A673 (cell line): ENCODE measurements around the gene PRM2. TPM values are rescaled to one million over a fixed set of nuclear protein-coding genes. Genes with fewer than 3 reads are reported as not detected.

Experiments used
- BruUV-seq: library from RNA; stranded (reverse); fragments of 400-500 nt; replicated peaks from 2 replicates; lab custom pipeline; 2021; lab: Mats Ljungman, UMichigan
- CTCF ChIA-PET: fragments of 300-600 bp; sonication (Branson Sonifier 250); formaldehyde crosslinking; loops from one replicate; lab custom pipeline; 2022; ENCODE audit warnings: antibody characterized with exemption; lab: Charles Lee
- POLR2A ChIA-PET: fragments of 300-600 bp; sonication (Branson Sonifier 250); formaldehyde crosslinking; loops from one replicate; lab custom pipeline; 2022; ENCODE audit warnings: antibody characterized with exemption; ENCODE audit not compliant: low non-redundant PET; lab: Charles Lee
- DNase-seq: peaks from one replicate; pipeline ENCODE4 v3.0.0-alpha.2; 2015; ENCODE audit warnings: low spot score
- H3K27ac ChIP-seq: fragments of 200-600 bp; sonication (generic); 2 replicates; pipeline ENCODE4 v1.5.1; 2016; ENCODE audit warnings: mixed run types, low read depth, mild to moderate bottlenecking, mixed read lengths, antibody characterized with exemption, low read length; ENCODE audit not compliant: poor library complexity, severe bottlenecking
- H3K27me3 ChIP-seq: fragments of 200-600 bp; sonication (generic); replicated peaks from 2 replicates; pipeline ENCODE4 v1.6.1; 2017; ENCODE audit warnings: mixed run types, low read depth, mild to moderate bottlenecking, mixed read lengths, antibody characterized with exemption, low read length; ENCODE audit not compliant: insufficient read depth, poor library complexity
- H3K36me3 ChIP-seq: fragments of 200-600 bp; sonication (generic); 2 replicates; pipeline ENCODE4 v1.6.1; 2016; ENCODE audit warnings: mixed run types, mild to moderate bottlenecking, mixed read lengths, antibody characterized with exemption, low read length; ENCODE audit not compliant: insufficient read depth, poor library complexity, severe bottlenecking
- H3K4me1 ChIP-seq: fragments of 200-600 bp; sonication (generic); 2 replicates; pipeline ENCODE4 v1.6.1; 2017; ENCODE audit warnings: mixed run types, mild to moderate bottlenecking, mixed read lengths, antibody characterized with exemption, low read length; ENCODE audit not compliant: insufficient read depth, poor library complexity, severe bottlenecking
- H3K4me3 ChIP-seq: fragments of 200-600 bp; sonication (generic); 2 replicates; pipeline ENCODE4 v1.5.1; 2016; ENCODE audit warnings: low read depth, mixed run types, mild to moderate bottlenecking, mixed read lengths, low read length; ENCODE audit not compliant: poor library complexity, severe bottlenecking
- H3K9me3 ChIP-seq: fragments of 200-600 bp; sonication (generic); 2 replicates; pipeline ENCODE4 v1.6.1; 2016; ENCODE audit warnings: mixed run types, low read depth, mild to moderate bottlenecking, mixed read lengths, antibody characterized with exemption, low read length; ENCODE audit not compliant: poor library complexity, severe bottlenecking
- CTCF ChIP-seq: fragments of 300-800, 200-600 bp; sonication (generic); conservative IDR thresholded peaks from 2 replicates; pipeline ENCODE4 v1.5.1; 2017; ENCODE audit warnings: low read depth, mild to moderate bottlenecking, antibody characterized with exemption, low read length, moderate library complexity, mixed read lengths
- EZH2 ChIP-seq: fragments of 200-600 bp; sonication (generic); IDR thresholded peaks from 2 replicates; pipeline ENCODE4 v1.6.1; 2017; ENCODE audit warnings: borderline replicate concordance, low read depth, mild to moderate bottlenecking, mixed read lengths, antibody characterized with exemption, low read length; ENCODE audit not compliant: poor library complexity, severe bottlenecking
- intact Hi-C: fragments of 100-400 bp; cut with micrococcal nuclease; formaldehyde crosslinking; loops from one replicate; pipeline ENCODE4 v1.10.0; 2022; ENCODE audit not compliant: unreplicated experiment
- total RNA-seq: library from RNA; stranded (reverse); gene quantifications from 2 replicates; pipeline ENCODE4 v1.2.3, GENCODE V29; 2021

Gene PRM2
- total RNA-seq, 1 experiment from 2014 or later, result not detected

GRCh38 chr16:11232302-11232851 is 43.9 kb downstream of the PRM2 start:
- ChIA-PET POLR2A (no interaction called here), CTCF (no interaction called here)
- TF ChIP-seq EZH2 (no peak), CTCF (no peak)
- Histone ChIP-seq H3K36me3 (no peaks in the 10 kb centered on the region), H3K27ac (no peak overlapping the region), H3K9me3 (no peaks in the 10 kb centered on the region), H3K27me3 (no peaks in the 10 kb centered on the region), H3K4me1 (no peaks in the 10 kb centered on the region), H3K4me3 (no peak overlapping the region)
- no peak for DNase-seq
- BruUV-seq, result no TSS peak
- intact Hi-C loops, result no loop called here

- CTCF ChIA-PET, result no interaction called here
- intact Hi-C loops, result no loop called here
Observed at GRCh38 chr16:11231367-11231970, 44.8 kb downstream of the PRM2 start.

GRCh38 chr16:11229906-11230305 is 46.4 kb downstream of the PRM2 start:
- no peak for DNase-seq
- POLR2A ChIA-PET, result no interaction called here

More at GRCh38 chr16:11231367-11231970, 44.8 kb downstream of the PRM2 start:
- no TSS peak for BruUV-seq
- H3K9me3 ChIP-seq, result no peaks in the 10 kb centered on the region
- H3K4me3 ChIP-seq, result no peak overlapping the region
- POLR2A ChIA-PET, result no interaction called here
- H3K36me3 ChIP-seq, result no peaks in the 10 kb centered on the region
- no peaks in the 10 kb centered on the region for H3K27me3 ChIP-seq
- no peak for TF ChIP-seq EZH2
- TF ChIP-seq CTCF, result no peak
- H3K4me1 ChIP-seq, result no peaks in the 10 kb centered on the region
- H3K27ac ChIP-seq, result no peak overlapping the region
- DNase-seq, result no peak

More at GRCh38 chr16:11229906-11230305, 46.4 kb downstream of the PRM2 start:
- no peaks in the 10 kb centered on the region for H3K4me1 ChIP-seq
- CTCF ChIA-PET, result no interaction called here
- H3K9me3 ChIP-seq, result no peaks in the 10 kb centered on the region
- TF ChIP-seq CTCF (no peak), EZH2 (no peak)
- no TSS peak for BruUV-seq
- no peak overlapping the region for H3K27ac ChIP-seq
- H3K4me3 ChIP-seq, result no peak overlapping the region
- intact Hi-C loops, result no loop called here
- H3K36me3 ChIP-seq, result no peaks in the 10 kb centered on the region
- no peaks in the 10 kb centered on the region for H3K27me3 ChIP-seq
